Ovary (tissue), 3 donors: Measurements from ENCODE around the gene AUTS2.

Experiments used
- POLR2A ChIP-seq: fragments of 450-650 bp; IDR thresholded peaks from one replicate; pipeline ENCODE4 v1.6.1; 2017; ENCODE audit warnings: antibody characterized with exemption, mild to moderate bottlenecking, moderate library complexity
- TF ChIP-seq, protein P1 (sequence below), 3 donors: fragments of 450-650 bp in 2 of 3; fragments of 200-600 bp in 1 of 3; IDR thresholded peaks; one replicate each; pipeline versions ENCODE4 v1.5.1 to v1.8.0; 2016 to 2022; ENCODE audit warnings: antibody characterized with exemption in 3 of 3, mild to moderate bottlenecking in 1 of 3
- donor health status: DM: no; HTN: no; CAD: no.

DNA sequence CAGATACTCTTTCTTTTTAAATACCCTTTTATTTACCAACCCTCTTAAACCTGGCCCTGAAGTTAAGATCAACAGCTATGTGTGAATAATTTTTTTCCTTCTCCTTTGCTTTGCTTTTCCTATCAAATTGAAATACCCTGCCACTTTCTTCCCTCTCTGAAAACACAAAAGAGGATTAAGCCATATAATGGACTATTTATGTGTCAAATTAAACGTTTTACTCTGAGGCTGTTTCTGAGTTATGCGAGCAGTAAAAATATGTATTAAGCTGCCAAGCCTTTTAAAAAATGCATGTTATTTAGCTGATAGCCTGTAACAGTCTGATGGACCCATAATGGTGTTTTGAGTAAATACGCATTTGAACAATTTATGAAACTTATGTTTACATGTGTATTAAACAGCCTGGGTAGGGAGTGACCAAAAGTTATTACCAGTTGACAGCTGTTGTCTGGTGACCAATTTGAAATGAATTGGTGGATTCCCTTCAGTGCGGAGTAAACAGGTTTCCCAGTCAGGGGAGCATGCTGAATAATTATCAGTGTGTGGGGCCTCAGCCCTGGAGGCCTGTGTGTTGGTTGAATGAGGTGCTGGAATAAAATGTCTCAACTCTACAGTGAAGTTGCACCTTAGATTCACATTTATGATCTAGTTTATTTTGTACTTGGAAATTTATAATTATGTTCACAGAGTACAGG, 89.6 kb downstream of the AUTS2 start:
- no peak for TF ChIP-seq POLR2A
- TF ChIP-seq, protein P1, sequence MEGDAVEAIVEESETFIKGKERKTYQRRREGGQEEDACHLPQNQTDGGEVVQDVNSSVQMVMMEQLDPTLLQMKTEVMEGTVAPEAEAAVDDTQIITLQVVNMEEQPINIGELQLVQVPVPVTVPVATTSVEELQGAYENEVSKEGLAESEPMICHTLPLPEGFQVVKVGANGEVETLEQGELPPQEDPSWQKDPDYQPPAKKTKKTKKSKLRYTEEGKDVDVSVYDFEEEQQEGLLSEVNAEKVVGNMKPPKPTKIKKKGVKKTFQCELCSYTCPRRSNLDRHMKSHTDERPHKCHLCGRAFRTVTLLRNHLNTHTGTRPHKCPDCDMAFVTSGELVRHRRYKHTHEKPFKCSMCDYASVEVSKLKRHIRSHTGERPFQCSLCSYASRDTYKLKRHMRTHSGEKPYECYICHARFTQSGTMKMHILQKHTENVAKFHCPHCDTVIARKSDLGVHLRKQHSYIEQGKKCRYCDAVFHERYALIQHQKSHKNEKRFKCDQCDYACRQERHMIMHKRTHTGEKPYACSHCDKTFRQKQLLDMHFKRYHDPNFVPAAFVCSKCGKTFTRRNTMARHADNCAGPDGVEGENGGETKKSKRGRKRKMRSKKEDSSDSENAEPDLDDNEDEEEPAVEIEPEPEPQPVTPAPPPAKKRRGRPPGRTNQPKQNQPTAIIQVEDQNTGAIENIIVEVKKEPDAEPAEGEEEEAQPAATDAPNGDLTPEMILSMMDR (IDR thresholded peaks at IDR 0.05) = no peak
